ENCODE measurements around the gene SPATA46.

DNA sequence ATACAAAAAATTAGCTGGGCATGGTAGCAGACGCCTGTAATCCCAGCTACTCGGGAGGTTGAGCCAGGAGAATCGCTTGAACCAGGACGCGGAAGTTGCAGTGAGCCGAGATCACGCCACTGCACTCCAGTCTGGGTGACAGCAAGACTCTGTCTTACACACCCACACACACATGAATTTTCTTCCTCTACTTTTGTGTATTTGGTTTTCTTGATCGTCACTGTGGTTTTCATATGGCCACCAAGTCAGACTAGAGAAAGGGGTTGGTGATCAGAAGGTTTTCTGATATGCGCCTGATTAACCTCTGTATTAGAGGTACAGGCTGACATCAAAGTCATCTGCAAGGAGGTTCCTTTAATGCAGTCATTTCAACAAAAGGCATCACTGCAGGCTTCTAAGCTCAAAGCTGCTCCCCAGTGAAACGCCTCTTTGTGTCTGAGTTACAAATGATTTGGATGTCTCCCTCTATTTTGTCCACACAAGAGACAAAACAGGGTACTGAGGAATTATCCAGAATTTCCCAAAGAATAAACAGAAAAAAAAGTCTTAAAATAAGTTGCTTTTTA is 24.2 kb upstream of the SPATA46 start:
- TF ChIP-seq, protein P1, sequence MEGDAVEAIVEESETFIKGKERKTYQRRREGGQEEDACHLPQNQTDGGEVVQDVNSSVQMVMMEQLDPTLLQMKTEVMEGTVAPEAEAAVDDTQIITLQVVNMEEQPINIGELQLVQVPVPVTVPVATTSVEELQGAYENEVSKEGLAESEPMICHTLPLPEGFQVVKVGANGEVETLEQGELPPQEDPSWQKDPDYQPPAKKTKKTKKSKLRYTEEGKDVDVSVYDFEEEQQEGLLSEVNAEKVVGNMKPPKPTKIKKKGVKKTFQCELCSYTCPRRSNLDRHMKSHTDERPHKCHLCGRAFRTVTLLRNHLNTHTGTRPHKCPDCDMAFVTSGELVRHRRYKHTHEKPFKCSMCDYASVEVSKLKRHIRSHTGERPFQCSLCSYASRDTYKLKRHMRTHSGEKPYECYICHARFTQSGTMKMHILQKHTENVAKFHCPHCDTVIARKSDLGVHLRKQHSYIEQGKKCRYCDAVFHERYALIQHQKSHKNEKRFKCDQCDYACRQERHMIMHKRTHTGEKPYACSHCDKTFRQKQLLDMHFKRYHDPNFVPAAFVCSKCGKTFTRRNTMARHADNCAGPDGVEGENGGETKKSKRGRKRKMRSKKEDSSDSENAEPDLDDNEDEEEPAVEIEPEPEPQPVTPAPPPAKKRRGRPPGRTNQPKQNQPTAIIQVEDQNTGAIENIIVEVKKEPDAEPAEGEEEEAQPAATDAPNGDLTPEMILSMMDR (IDR thresholded peaks at IDR 0.05), result no peak
- TF ChIP-seq EP300 (IDR thresholded peaks at IDR 0.05; ENCODE audit: low read depth) (no peak), POLR2AphosphoS5 (IDR thresholded peaks at IDR 0.05) (no peak), POLR2A (IDR thresholded peaks at IDR 0.05) (no peak)
